IPS-18a (cell line): Measurements from ENCODE around the gene KCTD5.

Source experiments
- H3K27ac ChIP-seq: one replicate; pipeline ENCODE4 v1.5.1; 2013; ENCODE audit warnings: low read length
- H3K27me3 ChIP-seq: one replicate; pipeline ENCODE4 v1.6.1; 2013; ENCODE audit warnings: mild to moderate bottlenecking, low read length; ENCODE audit not compliant: control insufficient read depth, insufficient read depth
- H3K36me3 ChIP-seq: one replicate; pipeline ENCODE4 v1.6.1; 2013; ENCODE audit warnings: low read depth, low read length; ENCODE audit not compliant: control insufficient read depth
- H3K4me1 ChIP-seq: one replicate; pipeline ENCODE4 v1.6.1; 2013; ENCODE audit warnings: low read depth, low read length; ENCODE audit not compliant: control insufficient read depth
- H3K4me3 ChIP-seq: one replicate; pipeline ENCODE4 v1.5.1; 2013; ENCODE audit warnings: low read length
- H3K9ac ChIP-seq: one replicate; pipeline ENCODE4 v1.6.1; 2013; ENCODE audit warnings: mild to moderate bottlenecking, low read length, moderate library complexity
- H3K9me3 ChIP-seq: one replicate; pipeline ENCODE4 v1.6.1; 2013; ENCODE audit warnings: low read depth, low read length; ENCODE audit not compliant: control insufficient read depth

The KCTD5 gene

DNA sequence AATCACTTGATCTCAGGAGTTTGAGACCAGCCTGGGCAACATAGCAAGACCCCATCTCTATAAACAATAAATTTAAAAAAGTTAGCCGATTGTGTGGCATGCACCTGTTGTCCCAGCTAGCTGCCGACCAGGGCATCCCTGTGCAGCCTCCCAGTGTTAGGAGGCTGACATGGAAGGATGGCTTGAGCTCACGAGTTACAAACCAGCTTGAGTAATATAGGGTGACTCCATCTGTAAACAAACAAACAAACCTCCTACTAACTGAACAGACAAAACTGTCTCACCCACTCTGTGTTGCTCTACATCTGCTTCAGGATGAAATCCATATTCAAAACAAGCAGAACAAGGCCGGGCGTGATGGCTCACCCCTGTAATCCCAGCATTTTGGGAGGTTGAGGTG is 44.6 kb downstream of the KCTD5 start:
- no peak overlapping the region for H3K27ac ChIP-seq
- no peak overlapping the region for H3K9ac ChIP-seq
- no peaks in the 10 kb centered on the region for H3K27me3 ChIP-seq
- H3K4me3 ChIP-seq, result no peak overlapping the region
- H3K4me1 ChIP-seq, result no peaks in the 10 kb centered on the region
- H3K9me3 ChIP-seq, result no peaks in the 10 kb centered on the region
- H3K36me3 ChIP-seq, result no peaks in the 10 kb centered on the region

DNA sequence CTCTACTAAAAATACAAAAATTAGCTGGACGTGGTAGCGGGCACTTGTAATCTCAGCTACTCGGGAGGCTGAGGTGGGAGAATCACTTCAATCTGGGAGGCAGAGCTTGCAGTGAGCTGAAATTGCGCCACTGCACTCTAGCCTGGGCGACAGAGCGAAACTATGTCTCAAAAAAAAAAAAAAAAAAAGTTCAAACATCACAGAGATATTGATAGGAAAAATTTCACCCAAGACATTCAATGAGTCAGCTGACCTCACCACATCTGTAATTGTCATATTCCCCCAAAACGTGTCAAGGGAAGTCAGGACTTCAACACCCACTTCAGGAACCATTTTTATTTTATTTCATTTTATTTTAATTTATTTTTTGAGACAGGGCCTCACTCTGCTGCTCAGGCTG is 45.7 kb downstream of the KCTD5 start:
- no peaks in the 10 kb centered on the region for H3K9me3 ChIP-seq

DNA sequence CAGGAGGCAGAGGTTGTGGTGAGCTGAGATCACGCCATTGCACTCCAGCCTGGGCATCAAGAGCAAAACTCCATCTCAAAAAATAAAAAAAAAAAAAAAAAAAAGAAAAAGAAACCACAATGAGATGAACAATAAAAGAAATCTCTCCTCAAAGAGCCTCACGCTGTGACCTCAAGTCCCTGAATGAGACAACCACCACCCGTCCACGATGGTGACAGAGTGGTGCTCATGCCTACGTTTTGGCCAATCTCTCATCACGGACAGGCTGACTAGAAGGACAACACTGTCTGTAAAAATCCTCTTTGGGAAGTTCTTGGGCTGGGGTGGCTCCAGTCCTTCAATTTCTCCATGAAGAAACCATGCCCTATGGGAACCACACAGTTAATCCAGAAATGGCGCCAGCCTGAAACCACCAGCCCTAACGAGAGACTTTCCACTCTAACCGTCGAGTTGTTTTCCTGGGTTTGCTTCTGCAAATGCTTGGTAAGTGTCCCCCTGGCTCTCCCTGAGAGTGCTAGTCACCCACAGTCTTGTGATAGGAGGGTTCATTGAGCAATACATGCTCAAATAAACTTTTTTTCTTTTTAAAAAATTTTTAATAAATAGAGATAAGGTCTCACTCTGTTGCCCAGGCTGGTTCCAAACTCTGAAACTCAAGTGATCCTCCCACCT is 52.7 kb downstream of the KCTD5 start:
- Histone ChIP-seq H3K9ac (no peak overlapping the region), H3K27ac (no peak overlapping the region), H3K9me3 (no peaks in the 10 kb centered on the region), H3K27me3 (no peaks in the 10 kb centered on the region), H3K4me3 (no peak overlapping the region), H3K4me1 (no peaks in the 10 kb centered on the region), H3K36me3 (no peaks in the 10 kb centered on the region)

More for the DNA sequence above, 45.7 kb downstream of the KCTD5 start:
- H3K36me3 ChIP-seq, result no peaks in the 10 kb centered on the region
- H3K27ac ChIP-seq, result no peak overlapping the region
- H3K27me3 ChIP-seq, result no peaks in the 10 kb centered on the region
- H3K9ac ChIP-seq, result no peak overlapping the region
- no peaks in the 10 kb centered on the region for H3K4me1 ChIP-seq
- no peak overlapping the region for H3K4me3 ChIP-seq

DNA sequence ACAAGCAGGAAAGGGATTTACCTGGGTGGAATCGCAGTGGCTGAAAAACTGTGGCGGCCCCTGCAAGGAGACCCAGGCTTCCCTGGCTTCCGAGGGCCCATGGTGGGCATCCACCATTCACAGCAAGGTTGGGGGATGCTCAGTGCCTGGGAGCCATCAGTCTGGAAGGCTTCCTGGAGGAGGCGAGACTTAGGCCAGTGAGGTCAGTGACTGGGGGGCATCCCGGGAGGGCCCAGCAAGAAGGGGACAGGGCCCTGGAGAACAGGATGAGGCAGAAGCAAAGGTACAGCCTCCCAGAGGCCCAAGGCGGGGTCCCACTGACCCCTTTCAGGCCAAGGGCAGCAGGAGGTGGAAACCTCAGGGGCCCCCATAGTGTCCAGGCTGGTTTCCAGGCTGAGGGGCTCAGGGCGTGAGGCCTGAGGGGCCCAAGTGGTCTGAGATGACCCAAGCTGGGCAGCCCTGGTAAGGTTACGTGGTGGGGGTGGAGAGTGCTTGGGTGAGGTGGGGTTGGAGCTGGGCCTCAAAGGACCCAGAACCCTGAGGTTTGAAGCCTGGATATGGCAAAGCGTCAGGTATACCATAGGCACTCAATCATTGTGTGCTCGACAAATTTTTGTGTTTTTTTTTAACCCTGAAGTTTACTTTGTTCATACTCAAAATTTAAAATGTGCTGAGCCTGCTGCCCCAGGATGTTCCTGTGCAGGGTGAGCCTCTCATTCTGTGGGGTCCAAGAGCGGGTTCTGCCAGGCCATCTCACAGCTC is 54.3 kb downstream of the KCTD5 start:
- Histone ChIP-seq H3K9me3 (no peaks in the 10 kb centered on the region), H3K4me1 (no peaks in the 10 kb centered on the region), H3K4me3 (no peak overlapping the region), H3K27me3 (no peaks in the 10 kb centered on the region), H3K36me3 (no peaks in the 10 kb centered on the region), H3K9ac (no peak overlapping the region), H3K27ac (no peak overlapping the region)

GRCh38 chr16:2737238-2737605 is 54.9 kb downstream of the KCTD5 start:
- Histone ChIP-seq H3K27ac (no peak overlapping the region), H3K9ac (no peak overlapping the region), H3K36me3 (no peaks in the 10 kb centered on the region), H3K9me3 (no peaks in the 10 kb centered on the region), H3K4me3 (no peak overlapping the region), H3K27me3 (no peaks in the 10 kb centered on the region), H3K4me1 (no peaks in the 10 kb centered on the region)

GRCh38 chr16:2737895-2738418 is 55.6 kb downstream of the KCTD5 start:
- Histone ChIP-seq H3K27ac (no peak overlapping the region), H3K36me3 (no peaks in the 10 kb centered on the region), H3K4me3 (no peak overlapping the region), H3K27me3 (no peaks in the 10 kb centered on the region), H3K9ac (no peak overlapping the region), H3K4me1 (no peaks in the 10 kb centered on the region), H3K9me3 (no peaks in the 10 kb centered on the region)

DNA sequence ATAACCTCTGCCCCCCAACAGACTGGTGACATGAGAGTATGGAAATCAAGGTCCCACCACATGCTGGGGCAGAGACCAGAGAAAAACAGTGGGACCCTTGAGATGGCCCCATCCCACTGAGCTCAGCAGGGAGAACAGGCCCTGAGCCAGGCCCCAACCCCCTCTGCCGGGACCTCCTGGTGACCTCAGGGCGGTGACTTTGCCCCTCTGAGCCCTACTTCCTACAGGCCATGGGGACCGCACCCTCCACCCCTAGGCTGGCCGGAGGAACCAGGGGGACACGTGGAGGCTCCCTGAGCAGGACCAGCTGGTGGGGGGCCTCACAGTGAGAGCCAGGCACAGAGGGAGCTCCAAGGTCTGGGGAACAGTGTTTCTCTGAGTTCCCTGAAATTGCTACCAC is 56.3 kb downstream of the KCTD5 start:
- Histone ChIP-seq H3K4me3 (no peak overlapping the region), H3K9me3 (no peaks in the 10 kb centered on the region), H3K9ac (no peak overlapping the region), H3K27me3 (no peaks in the 10 kb centered on the region), H3K27ac (no peak overlapping the region), H3K36me3 (no peaks in the 10 kb centered on the region), H3K4me1 (no peaks in the 10 kb centered on the region)

- H3K9me3 ChIP-seq, result no peaks in the 10 kb centered on the region
- no peak overlapping the region for H3K27ac ChIP-seq
- H3K27me3 ChIP-seq, result no peaks in the 10 kb centered on the region
- no peaks in the 10 kb centered on the region for H3K36me3 ChIP-seq
- no peaks in the 10 kb centered on the region for H3K4me1 ChIP-seq
- no peak overlapping the region for H3K9ac ChIP-seq
- H3K4me3 ChIP-seq, result no peak overlapping the region
Measured at GRCh38 chr16:2739625-2740430, 57.5 kb downstream of the KCTD5 start.

- H3K9me3 ChIP-seq, result no peaks in the 10 kb centered on the region
- H3K27me3 ChIP-seq, result no peaks in the 10 kb centered on the region
- no peak overlapping the region for H3K9ac ChIP-seq
- H3K27ac ChIP-seq, result no peak overlapping the region
- no peak overlapping the region for H3K4me3 ChIP-seq
- no peaks in the 10 kb centered on the region for H3K36me3 ChIP-seq
- H3K4me1 ChIP-seq, result no peaks in the 10 kb centered on the region
Measured at GRCh38 chr16:2740476-2740875, 58.2 kb downstream of the KCTD5 start.

DNA sequence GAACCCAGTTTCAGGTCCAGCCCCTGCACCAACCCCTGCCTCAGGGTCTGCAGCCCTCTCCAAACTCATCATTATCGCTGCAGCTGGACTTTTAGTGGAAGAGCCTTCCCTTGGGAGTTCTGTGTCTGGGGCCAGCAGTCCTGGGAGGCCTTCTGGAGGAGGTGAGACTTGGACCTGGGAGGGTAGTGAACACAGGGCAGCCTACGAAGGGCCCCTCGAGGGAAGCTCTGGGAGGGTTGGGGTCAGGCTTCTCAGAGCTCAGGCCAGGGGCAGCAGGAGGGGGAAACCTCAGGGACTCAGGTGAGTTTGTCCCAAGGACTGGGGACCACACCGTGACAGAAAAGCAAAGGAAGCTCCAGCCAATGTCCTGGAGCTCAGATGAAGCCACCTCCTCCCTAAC is 58.8 kb downstream of the KCTD5 start:
- Histone ChIP-seq H3K27me3 (no peaks in the 10 kb centered on the region), H3K4me3 (no peak overlapping the region), H3K27ac (no peak overlapping the region), H3K9me3 (no peaks in the 10 kb centered on the region), H3K36me3 (no peaks in the 10 kb centered on the region), H3K4me1 (no peaks in the 10 kb centered on the region), H3K9ac (no peak overlapping the region)

GRCh38 chr16:2742323-2743006 is 60.1 kb downstream of the KCTD5 start:
- no peak overlapping the region for H3K4me3 ChIP-seq
- H3K9ac ChIP-seq, result no peak overlapping the region
- no peaks in the 10 kb centered on the region for H3K27me3 ChIP-seq
- H3K36me3 ChIP-seq, result no peaks in the 10 kb centered on the region
- no peaks in the 10 kb centered on the region for H3K9me3 ChIP-seq
- H3K4me1 ChIP-seq, result no peaks in the 10 kb centered on the region
- H3K27ac ChIP-seq, result no peak overlapping the region
